ENCODE results near the gene SERPINE2.

GRCh38 chr2:223934870-223935269, 104.2 kb downstream of the SERPINE2 start:
- no peak for TF ChIP-seq CTCF (IDR thresholded peaks at IDR 0.05)
- no peak for TF ChIP-seq POLR2A (IDR thresholded peaks at IDR 0.05)
